22Rv1 (cell line): ENCODE results near the gene ALOX5AP.

Source experiments
- H3K27ac ChIP-seq: fragments of 450-650 bp; 2 replicates; pipeline ENCODE4 v1.5.1; 2017
- CTCF ChIP-seq: fragments of 450-650 bp; IDR thresholded peaks from 2 replicates; pipeline ENCODE4 v1.5.1; 2017; ENCODE audit warnings: mild to moderate bottlenecking
- ZFX ChIP-seq: fragments of 450-650 bp; IDR thresholded peaks from 2 replicates; pipeline ENCODE4 v1.6.1; 2017; ENCODE audit warnings: antibody characterized with exemption, borderline replicate concordance

Gene ALOX5AP

GRCh38 chr13:30770929-30771328 lies 35.6 kb downstream of the ALOX5AP start:
- TF ChIP-seq CTCF (no peak), ZFX (no peak)

GRCh38 chr13:30773561-30773960 lies 38.2 kb downstream of the ALOX5AP start:
- no peak for TF ChIP-seq CTCF
- no peak for TF ChIP-seq ZFX
- no peak overlapping the region for H3K27ac ChIP-seq

More at GRCh38 chr13:30770929-30771328, 35.6 kb downstream of the ALOX5AP start:
- no peak overlapping the region for H3K27ac ChIP-seq

GRCh38 chr13:30774214-30774730 lies 38.9 kb downstream of the ALOX5AP start:
- H3K27ac ChIP-seq: no peak overlapping the region
- TF ChIP-seq ZFX (no peak), CTCF (no peak)

GRCh38 chr13:30776661-30777060 lies 41.3 kb downstream of the ALOX5AP start:
- no peak overlapping the region for H3K27ac ChIP-seq

GRCh38 chr13:30779016-30779415 lies 43.7 kb downstream of the ALOX5AP start:
- TF ChIP-seq CTCF (no peak), ZFX (no peak)

More at GRCh38 chr13:30776661-30777060, 41.3 kb downstream of the ALOX5AP start:
- TF ChIP-seq CTCF: no peak
- TF ChIP-seq ZFX: no peak

GRCh38 chr13:30779608-30780007 lies 44.3 kb downstream of the ALOX5AP start:
- H3K27ac ChIP-seq: no peak overlapping the region
- TF ChIP-seq ZFX (no peak), CTCF (no peak)

More at GRCh38 chr13:30779016-30779415, 43.7 kb downstream of the ALOX5AP start:
- no peak overlapping the region for H3K27ac ChIP-seq

- TF ChIP-seq ZFX (no peak), CTCF (no peak)
These were observed 45.1 kb downstream of the ALOX5AP start for GRCh38 chr13:30780338-30780981.

More at GRCh38 chr13:30780338-30780981, 45.1 kb downstream of the ALOX5AP start:
- no peak overlapping the region for H3K27ac ChIP-seq
